HL-60 (cell line): ENCODE data around the gene KCNMA1.

Source experiments
- TF ChIP-seq, protein P1 (sequence below): IDR thresholded peaks from 2 replicates; pipeline ENCODE4 v1.6.1; 2012; ENCODE audit warnings: low read depth; ENCODE audit not compliant: insufficient replicate concordance
- TF ChIP-seq, protein P2 (sequence below): IDR thresholded peaks from one replicate; pipeline ENCODE4 v1.5.1; 2011; ENCODE audit warnings: low read length, control low read depth, inconsistent platforms; ENCODE audit not compliant: insufficient read depth

DNA sequence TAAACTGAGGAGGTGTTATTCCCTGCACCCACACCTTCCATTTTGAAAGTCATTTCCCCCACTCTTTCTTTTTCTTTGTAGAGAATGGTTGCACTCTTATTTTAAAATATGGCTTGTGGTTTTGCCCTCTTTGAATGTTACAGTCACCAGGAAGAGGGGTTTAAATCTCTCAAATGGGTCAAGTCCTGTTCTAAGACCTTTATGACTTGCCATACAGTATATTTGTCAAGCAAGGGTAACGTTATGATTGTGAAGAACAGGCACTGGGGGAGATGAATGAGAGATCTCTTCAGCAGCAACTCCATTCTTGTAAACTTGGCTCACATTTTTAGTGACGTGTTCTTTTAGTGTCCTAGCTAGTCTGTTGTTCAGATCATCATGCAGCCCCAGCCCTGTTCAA, 634.7 kb downstream of the KCNMA1 start:
- TF ChIP-seq, protein P1, sequence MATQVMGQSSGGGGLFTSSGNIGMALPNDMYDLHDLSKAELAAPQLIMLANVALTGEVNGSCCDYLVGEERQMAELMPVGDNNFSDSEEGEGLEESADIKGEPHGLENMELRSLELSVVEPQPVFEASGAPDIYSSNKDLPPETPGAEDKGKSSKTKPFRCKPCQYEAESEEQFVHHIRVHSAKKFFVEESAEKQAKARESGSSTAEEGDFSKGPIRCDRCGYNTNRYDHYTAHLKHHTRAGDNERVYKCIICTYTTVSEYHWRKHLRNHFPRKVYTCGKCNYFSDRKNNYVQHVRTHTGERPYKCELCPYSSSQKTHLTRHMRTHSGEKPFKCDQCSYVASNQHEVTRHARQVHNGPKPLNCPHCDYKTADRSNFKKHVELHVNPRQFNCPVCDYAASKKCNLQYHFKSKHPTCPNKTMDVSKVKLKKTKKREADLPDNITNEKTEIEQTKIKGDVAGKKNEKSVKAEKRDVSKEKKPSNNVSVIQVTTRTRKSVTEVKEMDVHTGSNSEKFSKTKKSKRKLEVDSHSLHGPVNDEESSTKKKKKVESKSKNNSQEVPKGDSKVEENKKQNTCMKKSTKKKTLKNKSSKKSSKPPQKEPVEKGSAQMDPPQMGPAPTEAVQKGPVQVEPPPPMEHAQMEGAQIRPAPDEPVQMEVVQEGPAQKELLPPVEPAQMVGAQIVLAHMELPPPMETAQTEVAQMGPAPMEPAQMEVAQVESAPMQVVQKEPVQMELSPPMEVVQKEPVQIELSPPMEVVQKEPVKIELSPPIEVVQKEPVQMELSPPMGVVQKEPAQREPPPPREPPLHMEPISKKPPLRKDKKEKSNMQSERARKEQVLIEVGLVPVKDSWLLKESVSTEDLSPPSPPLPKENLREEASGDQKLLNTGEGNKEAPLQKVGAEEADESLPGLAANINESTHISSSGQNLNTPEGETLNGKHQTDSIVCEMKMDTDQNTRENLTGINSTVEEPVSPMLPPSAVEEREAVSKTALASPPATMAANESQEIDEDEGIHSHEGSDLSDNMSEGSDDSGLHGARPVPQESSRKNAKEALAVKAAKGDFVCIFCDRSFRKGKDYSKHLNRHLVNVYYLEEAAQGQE, result no peak
- TF ChIP-seq, protein P2, sequence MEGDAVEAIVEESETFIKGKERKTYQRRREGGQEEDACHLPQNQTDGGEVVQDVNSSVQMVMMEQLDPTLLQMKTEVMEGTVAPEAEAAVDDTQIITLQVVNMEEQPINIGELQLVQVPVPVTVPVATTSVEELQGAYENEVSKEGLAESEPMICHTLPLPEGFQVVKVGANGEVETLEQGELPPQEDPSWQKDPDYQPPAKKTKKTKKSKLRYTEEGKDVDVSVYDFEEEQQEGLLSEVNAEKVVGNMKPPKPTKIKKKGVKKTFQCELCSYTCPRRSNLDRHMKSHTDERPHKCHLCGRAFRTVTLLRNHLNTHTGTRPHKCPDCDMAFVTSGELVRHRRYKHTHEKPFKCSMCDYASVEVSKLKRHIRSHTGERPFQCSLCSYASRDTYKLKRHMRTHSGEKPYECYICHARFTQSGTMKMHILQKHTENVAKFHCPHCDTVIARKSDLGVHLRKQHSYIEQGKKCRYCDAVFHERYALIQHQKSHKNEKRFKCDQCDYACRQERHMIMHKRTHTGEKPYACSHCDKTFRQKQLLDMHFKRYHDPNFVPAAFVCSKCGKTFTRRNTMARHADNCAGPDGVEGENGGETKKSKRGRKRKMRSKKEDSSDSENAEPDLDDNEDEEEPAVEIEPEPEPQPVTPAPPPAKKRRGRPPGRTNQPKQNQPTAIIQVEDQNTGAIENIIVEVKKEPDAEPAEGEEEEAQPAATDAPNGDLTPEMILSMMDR, result no peak
